ENCODE results near the gene CUL1.

CUL1 gene

GRCh38 chr7:148738737-148739535 lies 40.2 kb downstream of the CUL1 start:
- no peak for TF ChIP-seq FOXM1 (IDR thresholded peaks at IDR 0.05; ENCODE audit: borderline replicate concordance, low read depth)
- no peak for TF ChIP-seq YY1 (IDR thresholded peaks at IDR 0.05; ENCODE audit: low read depth)
- TF ChIP-seq CEBPB (IDR thresholded peaks at IDR 0.05) = no peak
- no peak for TF ChIP-seq EGR1 (IDR thresholded peaks at IDR 0.05)
- TF ChIP-seq REST (IDR thresholded peaks at IDR 0.05; ENCODE audit: low read depth) = no peak
- TF ChIP-seq MAX (IDR thresholded peaks at IDR 0.05) = no peak
- no peak for TF ChIP-seq RAD21 (IDR thresholded peaks at IDR 0.05; ENCODE audit: low read depth)
- TF ChIP-seq EP300 (IDR thresholded peaks at IDR 0.05; ENCODE audit: borderline replicate concordance) = no peak
- no peak for TF ChIP-seq USF1 (IDR thresholded peaks at IDR 0.05)
- TF ChIP-seq TCF12 (IDR thresholded peaks at IDR 0.05; ENCODE audit: low read depth) = no peak
- no peak for TF ChIP-seq TEAD4 (IDR thresholded peaks at IDR 0.05)
- TF ChIP-seq CREB1 (IDR thresholded peaks at IDR 0.05; ENCODE audit: low read depth) = no peak
- no peak for TF ChIP-seq TAF1 (IDR thresholded peaks at IDR 0.05; ENCODE audit: low read depth)
- TF ChIP-seq ZBTB7A (IDR thresholded peaks at IDR 0.05; ENCODE audit: low read depth) = no peak
- no peak for TF ChIP-seq NFIC (IDR thresholded peaks at IDR 0.05)

- TF ChIP-seq MAX (IDR thresholded peaks at IDR 0.05) = no peak
- TF ChIP-seq ZBTB7A (IDR thresholded peaks at IDR 0.05; ENCODE audit: low read depth) = no peak
Measured at GRCh38 chr7:148746135-148746534, 47.4 kb downstream of the CUL1 start.

GRCh38 chr7:148747274-148747673 lies 48.6 kb downstream of the CUL1 start:
- TF ChIP-seq EGR1 (IDR thresholded peaks at IDR 0.05) = no peak
- TF ChIP-seq RAD21 (IDR thresholded peaks at IDR 0.05; ENCODE audit: low read depth) = peak; percentile 31; the same call in 1 of the 2 replicates

- no peak for TF ChIP-seq RAD21 (IDR thresholded peaks at IDR 0.05; ENCODE audit: low read depth)
Measured at GRCh38 chr7:148750442-148751355, 52.0 kb downstream of the CUL1 start.

GRCh38 chr7:148753224-148753623 lies 54.5 kb downstream of the CUL1 start:
- TF ChIP-seq MAX (IDR thresholded peaks at IDR 0.05) = no peak
- TF ChIP-seq TCF12 (IDR thresholded peaks at IDR 0.05; ENCODE audit: low read depth) = no peak
- no peak for TF ChIP-seq FOXM1 (IDR thresholded peaks at IDR 0.05; ENCODE audit: borderline replicate concordance, low read depth)
- no peak for TF ChIP-seq ZBTB7A (IDR thresholded peaks at IDR 0.05; ENCODE audit: low read depth)
- no peak for TF ChIP-seq YY1 (IDR thresholded peaks at IDR 0.05; ENCODE audit: low read depth)
- TF ChIP-seq RAD21 (IDR thresholded peaks at IDR 0.05; ENCODE audit: low read depth) = no peak
- no peak for TF ChIP-seq TAF1 (IDR thresholded peaks at IDR 0.05; ENCODE audit: low read depth)
- TF ChIP-seq CREB1 (IDR thresholded peaks at IDR 0.05; ENCODE audit: low read depth) = no peak
- no peak for TF ChIP-seq NFIC (IDR thresholded peaks at IDR 0.05)
- TF ChIP-seq USF1 (IDR thresholded peaks at IDR 0.05) = no peak
- no peak for TF ChIP-seq TEAD4 (IDR thresholded peaks at IDR 0.05)
- TF ChIP-seq REST (IDR thresholded peaks at IDR 0.05; ENCODE audit: low read depth) = no peak
- TF ChIP-seq CEBPB (IDR thresholded peaks at IDR 0.05) = no peak

- TF ChIP-seq EP300 (IDR thresholded peaks at IDR 0.05; ENCODE audit: borderline replicate concordance) (no peak), TAF1 (IDR thresholded peaks at IDR 0.05; ENCODE audit: low read depth) (no peak), FOXM1 (IDR thresholded peaks at IDR 0.05; ENCODE audit: borderline replicate concordance, low read depth) (no peak), CREB1 (IDR thresholded peaks at IDR 0.05; ENCODE audit: low read depth) (no peak), CEBPB (IDR thresholded peaks at IDR 0.05) (no peak), TEAD4 (IDR thresholded peaks at IDR 0.05) (no peak), TCF12 (IDR thresholded peaks at IDR 0.05; ENCODE audit: low read depth) (no peak), NFIC (IDR thresholded peaks at IDR 0.05) (no peak), ZBTB7A (IDR thresholded peaks at IDR 0.05; ENCODE audit: low read depth) (no peak), YY1 (IDR thresholded peaks at IDR 0.05; ENCODE audit: low read depth) (no peak), USF1 (IDR thresholded peaks at IDR 0.05) (no peak), EGR1 (IDR thresholded peaks at IDR 0.05) (no peak), REST (IDR thresholded peaks at IDR 0.05; ENCODE audit: low read depth) (no peak), RAD21 (IDR thresholded peaks at IDR 0.05; ENCODE audit: low read depth) (no peak), MAX (IDR thresholded peaks at IDR 0.05) (no peak)
Measured at GRCh38 chr7:148754912-148755311, 56.2 kb downstream of the CUL1 start.
